ENCODE measurements around the gene HSD11B1L. TPM values are rescaled to one million over a fixed set of nuclear protein-coding genes. Genes with fewer than 3 reads are reported as not detected.
A peak's percentile ranks its signal among the peaks of the same experiment; 100 is the strongest.

Gene HSD11B1L, protein sequence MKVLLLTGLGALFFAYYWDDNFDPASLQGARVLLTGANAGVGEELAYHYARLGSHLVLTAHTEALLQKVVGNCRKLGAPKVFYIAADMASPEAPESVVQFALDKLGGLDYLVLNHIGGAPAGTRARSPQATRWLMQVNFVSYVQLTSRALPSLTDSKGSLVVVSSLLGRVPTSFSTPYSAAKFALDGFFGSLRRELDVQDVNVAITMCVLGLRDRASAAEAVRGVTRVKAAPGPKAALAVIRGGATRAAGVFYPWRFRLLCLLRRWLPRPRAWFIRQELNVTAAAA
- polyA plus RNA-seq (2011; rRNA removed), result 4.9 and 7.0 TPM in 2 replicates
- 2.3 and 2.4 TPM in 2 replicates for polyA minus RNA-seq (2011; rRNA and poly(A)+ RNA removed)

DNA sequence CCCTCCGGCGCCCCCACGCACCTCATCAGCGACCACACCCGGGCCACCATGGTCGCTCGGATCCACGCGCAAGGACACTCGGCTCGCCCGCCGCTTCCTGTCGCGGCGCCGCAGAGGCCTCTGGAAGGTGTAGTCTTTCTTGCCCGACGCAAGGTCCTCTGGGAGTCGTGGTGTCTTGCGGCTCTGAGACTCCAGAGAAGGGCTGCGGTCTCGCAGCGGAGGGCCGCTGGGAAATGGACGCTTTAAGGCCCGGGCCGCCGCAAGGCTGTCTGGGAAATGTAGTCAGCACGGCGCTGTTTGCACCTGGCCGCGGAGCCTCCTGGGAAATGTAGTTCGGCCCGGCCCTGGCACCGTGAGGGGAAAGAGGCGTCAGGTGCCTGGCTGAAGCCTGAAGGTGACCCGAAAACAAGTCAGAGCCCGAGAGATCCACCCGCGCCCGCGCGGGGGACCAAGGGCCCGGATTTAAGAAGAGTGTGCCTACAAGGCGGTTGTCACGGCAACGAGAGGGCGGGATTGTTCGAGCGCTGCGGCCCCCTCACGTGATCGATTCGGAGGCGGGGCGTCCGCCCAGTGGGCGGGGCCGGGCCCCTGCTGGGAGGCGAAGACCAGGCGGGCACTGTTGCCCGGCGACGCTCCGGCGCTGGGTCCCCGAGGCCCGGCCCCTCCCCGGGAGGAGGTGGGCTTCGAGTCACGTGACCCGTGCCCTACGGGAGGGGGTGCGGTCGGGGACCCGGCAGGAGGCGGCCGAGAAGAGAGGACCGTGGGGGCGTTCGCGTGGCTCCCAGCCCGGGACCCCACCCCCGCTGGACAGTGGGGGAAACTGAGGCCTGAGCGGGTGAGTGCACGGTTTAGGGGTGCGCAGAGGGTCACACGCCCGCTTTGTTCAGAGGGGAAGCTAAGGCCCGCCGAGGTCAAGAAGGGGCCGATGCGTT lies at the start of gene HSD11B1L, which contains the start of gene MICOS13:
Gene HSD11B1L (plus strand): TSS at position 591 of the 932 bp plus-strand sequence. CDS start 3,806 bp downstream, outside the sequence.
Gene MICOS13 (minus strand): TSS at position 80 of the 932 bp plus-strand sequence. CDS start 30 bp downstream, at position 50.
- ChIA-PET POLR2A (no interaction called here), CTCF (no interaction called here)
- Histone ChIP-seq H3K9me3 (ENCODE audit: control insufficient read depth, insufficient read depth, low read length) (peaks cover 4% of the 10 kb centered on the region; the same call in 1 of the 2 replicates), H3K27ac (ENCODE audit: low read depth, low read length) (peak within 1 kb of the TSS; percentile 81), H3K4me3 (ENCODE audit: low read depth, low read length) (peak within 1 kb of the TSS; percentile 96), H3K27me3 (ENCODE audit: control insufficient read depth, insufficient read depth, low read length) (no peaks in the 10 kb centered on the region)
- no peak for TF ChIP-seq CTCF (IDR thresholded peaks at IDR 0.05; ENCODE audit: low read depth, low read length)
- DNase-seq (ENCODE audit: low read depth, low spot score), result peak; percentile 97

- no peak overlapping the region for H3K27ac ChIP-seq (ENCODE audit: low read depth, low read length)
- no peak for DNase-seq (ENCODE audit: low read depth, low spot score)
Measured at GRCh38 chr19:5631567-5632240, 49.1 kb upstream of the HSD11B1L start.

GRCh38 chr19:5632241-5632612 lies 48.6 kb upstream of the HSD11B1L start:
- H3K27me3 ChIP-seq (ENCODE audit: control insufficient read depth, insufficient read depth, low read length), result no peaks in the 10 kb centered on the region
- DNase-seq (ENCODE audit: low read depth, low spot score), result no peak
- H3K4me3 ChIP-seq (ENCODE audit: low read depth, low read length), result no peak overlapping the region
- POLR2A ChIA-PET, result no interaction called here
- H3K27ac ChIP-seq (ENCODE audit: low read depth, low read length), result no peak overlapping the region
- TF ChIP-seq CTCF (IDR thresholded peaks at IDR 0.05; ENCODE audit: low read depth, low read length), result no peak
- no peaks in the 10 kb centered on the region for H3K9me3 ChIP-seq (ENCODE audit: control insufficient read depth, insufficient read depth, low read length)
- CTCF ChIA-PET, result interaction anchor here (1.5 kb wide), 1 partner anchor 58 kb away, joined by 4 read pairs; the partner anchor contains the start of gene RPL36

More at GRCh38 chr19:5631567-5632240, 49.1 kb upstream of the HSD11B1L start:
- TF ChIP-seq CTCF (IDR thresholded peaks at IDR 0.05; ENCODE audit: low read depth, low read length), result no peak
- POLR2A ChIA-PET, result no interaction called here
- CTCF ChIA-PET, result no interaction called here
- no peaks in the 10 kb centered on the region for H3K9me3 ChIP-seq (ENCODE audit: control insufficient read depth, insufficient read depth, low read length)
- no peak overlapping the region for H3K4me3 ChIP-seq (ENCODE audit: low read depth, low read length)
- H3K27me3 ChIP-seq (ENCODE audit: control insufficient read depth, insufficient read depth, low read length), result no peaks in the 10 kb centered on the region

GRCh38 chr19:5632657-5633056 lies 48.2 kb upstream of the HSD11B1L start:
- H3K4me3 ChIP-seq (ENCODE audit: low read depth, low read length), result no peak overlapping the region
- CTCF ChIA-PET, result interaction anchor here (1.5 kb wide), 1 partner anchor 57 kb away, joined by 4 read pairs; the partner anchor contains the start of gene RPL36
- POLR2A ChIA-PET, result no interaction called here
- H3K27me3 ChIP-seq (ENCODE audit: control insufficient read depth, insufficient read depth, low read length), result no peaks in the 10 kb centered on the region
- H3K9me3 ChIP-seq (ENCODE audit: control insufficient read depth, insufficient read depth, low read length), result no peaks in the 10 kb centered on the region
- TF ChIP-seq CTCF (IDR thresholded peaks at IDR 0.05; ENCODE audit: low read depth, low read length), result no peak
- H3K27ac ChIP-seq (ENCODE audit: low read depth, low read length), result no peak overlapping the region
- no peak for DNase-seq (ENCODE audit: low read depth, low spot score)

All from AG04450 (cell line).